EH (cell line): Measurements from ENCODE around the gene GRM7.

Source experiments
- DNase-seq: peaks from one replicate; pipeline ENCODE4 v3.0.0-alpha.2; 2015; ENCODE audit warnings: low read depth

Gene GRM7

DNA sequence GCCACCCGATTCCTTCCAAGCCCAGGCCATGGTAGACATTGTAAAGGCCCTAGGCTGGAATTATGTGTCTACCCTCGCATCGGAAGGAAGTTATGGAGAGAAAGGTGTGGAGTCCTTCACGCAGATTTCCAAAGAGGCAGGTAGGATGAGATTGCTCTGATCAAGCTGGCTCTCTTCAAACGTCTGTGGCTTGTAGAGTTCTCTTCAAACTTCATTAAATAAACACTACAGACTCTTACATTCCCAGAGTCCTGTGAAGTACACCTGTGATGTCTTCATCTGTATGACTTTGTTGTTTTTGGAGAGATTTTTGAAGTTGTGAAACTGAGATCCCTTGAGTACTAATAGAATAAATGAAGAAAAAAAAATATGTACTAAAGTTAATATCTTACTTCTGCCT is 285.6 kb downstream of the GRM7 start:
- DNase-seq: no peak

DNA sequence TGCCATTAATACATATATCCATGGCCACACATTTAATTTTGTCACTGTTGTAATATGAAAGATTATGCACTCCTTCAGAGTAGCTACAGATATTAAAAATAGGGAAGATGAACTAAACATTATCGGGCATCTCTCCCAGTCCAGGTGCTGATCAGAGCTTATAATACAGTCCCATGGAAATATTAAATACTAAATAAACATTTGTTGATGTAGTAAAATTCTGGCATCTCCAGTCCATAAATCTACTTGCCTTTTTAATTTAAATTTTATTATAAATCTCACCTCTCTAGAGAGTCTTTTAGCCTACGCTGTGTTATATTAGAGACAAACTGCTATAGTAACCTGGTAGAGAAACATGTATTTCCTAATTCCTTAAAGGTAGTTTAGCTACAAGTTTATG is 297.6 kb downstream of the GRM7 start:
- DNase-seq: no peak

DNA sequence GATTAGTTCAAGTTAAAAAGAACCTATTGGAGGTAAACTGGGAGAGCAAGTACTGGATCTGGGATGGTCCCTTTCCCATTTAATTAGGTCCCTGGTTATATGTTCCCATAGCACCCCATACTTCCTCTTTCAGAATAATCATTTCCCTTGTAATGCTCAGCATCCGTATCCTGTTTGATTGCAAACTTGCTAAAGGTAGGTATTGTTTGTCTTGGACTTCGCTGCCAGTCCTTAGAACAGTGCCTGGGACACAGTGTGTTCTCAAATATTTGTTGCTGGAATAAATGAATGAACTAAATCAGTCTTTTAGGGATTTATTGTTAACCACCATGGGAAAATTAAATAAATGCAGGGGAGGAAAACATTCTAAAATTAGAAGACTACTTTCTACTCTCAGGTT is 299.8 kb downstream of the GRM7 start:
- no peak for DNase-seq

DNA sequence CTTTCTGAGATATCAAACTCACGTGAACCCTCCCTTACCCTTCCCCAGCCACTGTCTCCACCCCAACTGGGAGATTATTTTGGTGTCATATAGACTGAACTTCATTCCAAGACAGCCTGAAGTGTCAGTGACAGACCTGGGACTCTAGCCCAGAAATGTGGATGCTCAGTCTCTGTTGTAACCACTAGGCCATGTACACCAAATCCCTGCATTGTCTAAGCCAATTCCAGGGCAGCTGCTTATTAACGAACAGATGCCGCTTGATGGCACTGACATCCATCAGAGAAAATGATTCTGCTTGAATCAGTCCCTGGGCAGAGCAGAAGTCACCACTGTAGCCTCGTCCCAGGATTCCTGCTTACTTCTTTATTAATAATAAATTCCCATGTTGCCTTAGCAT is 305.5 kb downstream of the GRM7 start:
- no peak for DNase-seq

DNA sequence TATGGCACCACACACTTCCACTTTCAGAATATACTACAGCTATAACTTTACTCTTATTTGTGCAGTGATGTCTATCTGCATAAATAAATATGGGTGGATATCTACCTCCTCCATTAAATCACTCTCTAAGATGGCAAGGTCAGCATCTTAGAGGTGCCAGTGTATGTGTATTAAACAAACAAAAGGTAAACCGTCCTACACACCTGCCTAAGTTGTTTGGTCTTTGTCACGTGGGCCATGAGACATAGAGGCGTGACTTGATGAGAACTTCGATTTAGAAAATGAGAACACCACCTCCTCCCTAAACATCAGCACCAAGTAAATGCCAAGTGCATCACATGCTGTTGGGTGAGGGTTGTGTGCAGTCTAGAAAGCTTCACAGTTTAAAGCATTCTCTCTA is 310.6 kb downstream of the GRM7 start:
- DNase-seq: no peak

DNA sequence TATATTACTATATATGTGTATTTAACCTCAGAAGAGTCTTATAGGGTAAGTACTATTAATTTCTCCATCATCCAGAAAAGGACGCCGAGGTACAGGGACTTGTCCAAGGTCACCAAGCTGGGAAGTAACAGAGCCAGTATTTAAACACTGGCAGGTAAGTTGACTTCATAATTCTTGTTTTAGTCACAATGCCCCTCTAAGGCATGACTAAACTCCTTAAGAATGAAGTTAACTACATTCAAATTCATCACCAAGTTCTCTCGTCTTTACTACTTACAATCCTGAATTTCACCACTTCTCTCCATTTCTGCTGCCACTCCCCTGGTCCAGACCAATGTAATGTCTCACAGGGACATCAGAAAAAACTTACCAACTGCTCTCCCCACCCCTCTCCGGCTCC is 312.1 kb downstream of the GRM7 start:
- no peak for DNase-seq

DNA sequence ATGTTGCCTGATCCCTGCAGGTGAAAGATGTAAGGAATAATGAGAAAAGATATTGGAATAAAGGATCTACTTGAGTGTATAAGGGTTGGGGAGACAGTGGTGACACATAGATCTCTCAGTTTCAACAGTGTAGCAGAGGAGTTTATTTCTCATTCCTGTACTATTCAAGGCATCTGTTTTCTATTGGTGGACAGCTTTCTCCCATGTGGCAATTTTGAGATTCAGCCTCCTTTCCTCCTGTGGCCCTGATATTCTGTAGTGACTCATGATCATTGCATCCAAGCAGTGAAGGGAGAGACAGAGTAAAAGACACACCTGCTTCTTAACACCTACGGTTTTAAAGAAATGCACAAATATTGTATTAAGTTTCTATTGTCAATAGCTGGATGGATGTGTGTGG is 327.6 kb downstream of the GRM7 start:
- no peak for DNase-seq

DNA sequence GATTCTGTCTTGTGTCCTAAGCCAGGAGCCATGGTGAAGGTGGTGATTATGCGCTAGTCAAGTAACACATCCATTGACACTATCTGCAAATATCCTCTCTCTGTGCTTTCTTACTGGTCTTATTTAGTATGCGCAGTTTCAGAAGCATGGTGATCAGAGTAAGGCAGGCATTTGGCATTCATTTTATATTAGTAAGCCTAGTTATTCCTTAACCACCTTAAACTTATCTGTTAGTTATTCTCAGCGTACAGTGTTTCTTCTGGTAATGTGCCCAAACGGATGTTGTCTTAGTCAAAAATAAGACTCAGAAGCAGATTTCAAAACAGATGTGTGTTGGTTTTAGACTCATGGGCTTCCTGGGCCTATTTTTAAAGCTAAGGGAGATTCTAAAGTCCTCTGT is 329.2 kb downstream of the GRM7 start:
- no peak for DNase-seq

DNA sequence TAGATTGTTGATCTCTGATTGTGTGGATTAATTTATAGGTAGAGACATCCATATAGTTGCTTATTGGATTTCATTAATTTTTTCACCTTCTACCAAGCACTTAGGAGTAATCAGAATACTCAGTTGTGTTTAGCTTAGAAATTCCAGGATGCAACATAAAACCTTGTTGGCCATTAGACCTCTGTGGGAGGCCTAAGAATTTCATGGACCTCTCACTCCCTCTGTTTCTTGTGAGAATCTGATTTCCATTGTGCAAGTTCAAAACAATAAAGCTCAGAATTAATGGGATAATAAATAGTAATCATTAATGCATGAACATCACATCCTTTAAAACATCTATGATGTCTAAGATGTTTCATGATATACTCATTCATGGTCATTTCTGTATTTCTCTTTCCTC is 332.4 kb downstream of the GRM7 start:
- no peak for DNase-seq

DNA sequence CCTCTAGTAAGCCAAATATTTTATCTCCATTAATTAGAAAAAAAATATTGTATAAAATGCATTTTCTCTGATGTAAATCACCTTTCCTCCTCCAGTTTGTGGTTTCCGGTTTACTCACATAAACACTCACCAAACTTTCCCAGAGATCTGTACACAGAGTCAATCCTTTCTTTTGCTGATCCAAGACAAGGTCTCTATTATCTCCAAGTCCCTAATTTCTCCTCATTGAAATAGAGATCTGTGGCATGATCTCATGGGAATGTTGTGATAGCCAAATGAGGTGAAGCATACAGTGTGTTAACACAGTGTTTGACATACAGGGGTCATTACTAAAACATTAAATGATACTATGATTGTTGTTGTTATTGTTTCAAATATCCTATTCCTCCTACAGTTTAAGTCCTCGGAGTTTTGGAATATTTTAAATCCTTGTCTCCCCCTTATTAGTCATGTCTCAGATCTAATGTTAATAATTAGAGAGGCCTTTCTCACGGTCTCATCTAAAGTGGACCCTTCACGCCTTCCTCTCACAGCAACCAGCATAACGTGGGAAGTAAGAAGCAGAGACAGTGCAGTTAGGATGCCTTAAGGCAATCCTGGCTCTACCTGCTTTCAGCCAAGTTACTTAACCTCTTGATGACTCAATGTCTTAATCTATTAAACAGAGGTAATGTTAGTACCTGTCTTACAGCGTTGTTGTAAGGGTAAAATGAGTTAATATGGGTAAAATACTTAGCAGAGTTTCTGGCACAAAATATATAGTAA is 333.3 kb downstream of the GRM7 start:
- DNase-seq: no peak

DNA sequence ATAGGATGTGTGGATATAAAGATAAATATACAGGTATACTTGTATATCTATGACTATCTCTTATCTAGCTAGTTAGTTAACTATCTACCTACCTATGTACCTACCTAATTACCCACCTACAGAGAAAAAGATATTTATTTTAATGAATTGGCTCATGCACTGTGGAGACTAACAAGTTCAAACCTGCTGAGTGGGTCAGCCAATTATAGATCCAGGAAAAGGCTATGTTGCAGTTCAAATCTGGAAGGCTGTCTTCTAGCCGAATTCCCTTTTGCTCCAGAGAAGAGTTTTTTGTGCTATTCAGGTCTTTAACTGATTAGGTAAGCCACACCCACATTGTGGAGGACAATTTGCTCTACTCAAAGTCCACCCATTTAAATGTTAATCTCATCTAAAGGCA is 335.0 kb downstream of the GRM7 start:
- DNase-seq: no peak

DNA sequence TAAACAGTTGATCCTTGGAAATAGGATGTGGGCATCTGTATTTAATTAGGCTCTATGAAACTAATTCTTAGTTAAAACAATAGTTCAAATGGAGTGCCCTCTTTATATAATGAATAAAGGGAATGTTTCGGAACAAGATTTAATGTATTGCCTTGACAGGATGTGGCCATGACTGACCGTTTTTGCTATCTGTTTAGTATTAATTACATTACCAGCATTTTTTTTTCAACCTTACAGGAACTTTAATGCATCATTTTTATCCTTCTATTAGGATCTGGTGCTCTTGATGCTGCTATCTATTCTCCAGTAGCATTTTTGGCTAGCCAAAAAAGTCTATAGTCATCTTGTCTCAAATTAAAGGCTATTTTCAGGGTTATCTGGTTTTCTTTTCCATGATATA is 340.9 kb downstream of the GRM7 start:
- DNase-seq: no peak

DNA sequence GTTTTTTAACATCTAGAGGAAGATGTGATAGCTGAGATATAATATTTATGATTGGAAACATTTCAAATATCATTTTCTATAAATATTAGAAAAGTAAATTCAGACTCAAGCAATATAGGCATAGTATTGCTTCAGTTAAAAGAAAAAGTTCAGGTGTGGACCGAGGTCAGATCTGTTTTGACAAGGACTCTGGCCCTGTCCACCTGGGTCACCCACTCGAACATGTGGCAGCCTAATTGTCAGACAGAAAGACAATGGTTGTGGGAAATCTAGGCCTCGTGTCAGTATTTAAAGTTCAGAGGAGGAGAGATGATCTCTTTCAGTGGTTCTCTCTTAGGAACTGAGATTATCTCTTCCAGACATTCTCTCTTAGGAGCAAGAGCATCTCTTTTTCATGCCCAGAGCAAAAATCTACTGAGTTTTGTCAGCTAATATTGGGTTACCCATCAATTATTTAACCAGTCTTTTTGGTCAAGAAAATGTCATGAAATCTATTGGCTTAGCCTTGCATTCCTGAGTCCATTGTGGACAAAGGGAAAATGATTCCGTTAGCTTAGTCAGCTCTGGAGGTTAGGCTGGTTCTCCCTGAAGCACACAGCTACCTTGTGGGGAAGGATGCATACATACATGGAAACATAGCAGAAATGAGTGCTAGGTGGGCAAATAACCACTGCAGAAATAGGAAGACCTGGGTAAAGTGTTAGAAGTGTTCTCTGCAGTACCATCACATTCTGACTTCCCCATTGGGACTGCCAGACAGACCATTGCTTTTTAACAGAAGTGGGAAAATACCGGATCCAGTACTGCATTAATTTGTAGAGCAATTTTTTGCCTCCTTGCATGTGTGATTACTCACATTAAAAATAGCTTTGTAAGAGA is 343.3 kb downstream of the GRM7 start:
- no peak for DNase-seq

DNA sequence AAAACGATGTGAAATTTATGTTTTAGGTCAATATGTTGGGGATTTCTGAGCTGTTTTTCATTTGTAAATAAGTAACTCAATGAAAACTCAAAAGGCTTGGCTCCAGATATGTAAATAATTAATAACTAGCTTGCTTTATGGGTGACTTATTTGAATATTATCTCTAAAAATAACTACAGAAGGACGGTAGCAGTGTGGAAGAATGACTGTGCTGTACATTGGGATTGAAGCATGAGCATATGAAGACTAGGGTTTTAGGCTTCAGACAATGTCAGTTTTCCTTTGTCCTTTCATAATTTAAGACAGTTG is 343.9 kb downstream of the GRM7 start:
- DNase-seq: no peak

DNA sequence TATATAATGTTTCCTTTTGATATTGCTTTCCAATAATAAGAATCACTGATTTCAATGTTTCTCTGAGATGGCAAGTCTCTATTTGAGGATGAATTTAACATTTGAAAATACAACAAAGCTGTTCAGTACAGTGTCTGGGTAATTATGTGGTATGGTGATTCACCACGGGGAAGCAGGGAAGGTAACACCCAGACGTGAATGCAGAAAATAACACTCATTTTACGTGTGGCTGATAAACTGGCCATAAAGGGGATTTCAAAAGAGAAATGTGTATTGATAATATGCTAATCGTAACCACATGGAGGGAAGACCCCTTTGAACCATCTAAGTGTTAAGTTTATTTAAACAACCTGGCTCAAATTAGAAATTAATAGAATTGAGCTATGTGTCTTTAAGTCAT is 344.6 kb downstream of the GRM7 start:
- no peak for DNase-seq

DNA sequence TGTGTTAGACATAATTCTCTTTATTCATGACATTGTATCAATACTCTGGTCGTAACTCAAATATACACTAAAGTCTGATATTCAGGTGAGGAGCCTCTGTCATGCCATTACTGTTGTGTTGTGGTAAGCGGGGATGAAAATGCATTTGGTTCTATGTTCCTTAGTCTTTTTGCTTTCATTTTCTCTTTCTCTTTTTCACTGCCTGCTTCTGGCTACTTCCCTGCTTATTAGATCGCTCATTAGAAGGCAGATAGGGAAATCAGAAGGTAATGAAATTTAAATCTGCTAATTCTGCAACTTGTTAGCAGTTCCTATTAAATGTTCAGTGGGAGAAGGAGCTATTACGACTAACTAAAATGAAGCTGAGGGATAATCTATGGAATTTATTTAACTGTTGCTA is 345.0 kb downstream of the GRM7 start:
- DNase-seq: no peak

DNA sequence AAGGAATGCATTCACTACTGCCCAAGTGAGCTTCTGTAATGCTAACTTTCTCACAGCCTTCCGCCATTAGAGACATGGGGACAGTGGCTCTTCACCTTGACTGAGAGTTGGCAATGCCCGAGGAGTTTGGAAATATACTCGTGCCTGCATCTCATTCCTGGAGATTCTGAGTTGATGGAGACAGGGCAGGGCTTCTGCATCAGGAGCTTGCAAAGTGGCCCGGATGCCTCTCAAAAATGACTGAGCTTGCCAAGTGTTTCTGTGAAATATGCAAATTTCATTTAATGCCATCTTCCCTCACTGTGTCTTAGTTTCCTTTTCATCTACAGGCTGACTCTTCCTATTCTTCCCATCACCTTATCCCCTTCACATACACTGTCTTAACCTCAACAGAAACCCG is 346.2 kb downstream of the GRM7 start:
- no peak for DNase-seq

DNA sequence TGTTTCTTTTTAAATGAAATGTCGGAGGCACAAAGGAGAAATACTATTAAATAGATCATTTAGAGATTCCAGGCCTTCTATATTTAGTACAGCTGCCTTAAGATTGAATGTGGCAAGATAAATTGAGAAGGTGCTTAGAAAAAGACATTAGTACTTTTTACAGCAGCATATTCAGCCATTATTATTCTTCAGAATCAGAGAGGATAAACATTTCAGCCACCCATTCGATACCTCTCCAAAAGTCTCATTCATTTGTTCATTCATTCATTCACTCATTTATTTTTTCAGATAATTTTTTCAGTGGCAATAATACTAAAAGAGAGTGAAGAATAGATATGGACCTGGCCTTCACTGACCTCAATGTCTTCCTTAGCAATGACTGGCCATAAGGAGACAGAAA is 347.0 kb downstream of the GRM7 start:
- no peak for DNase-seq

DNA sequence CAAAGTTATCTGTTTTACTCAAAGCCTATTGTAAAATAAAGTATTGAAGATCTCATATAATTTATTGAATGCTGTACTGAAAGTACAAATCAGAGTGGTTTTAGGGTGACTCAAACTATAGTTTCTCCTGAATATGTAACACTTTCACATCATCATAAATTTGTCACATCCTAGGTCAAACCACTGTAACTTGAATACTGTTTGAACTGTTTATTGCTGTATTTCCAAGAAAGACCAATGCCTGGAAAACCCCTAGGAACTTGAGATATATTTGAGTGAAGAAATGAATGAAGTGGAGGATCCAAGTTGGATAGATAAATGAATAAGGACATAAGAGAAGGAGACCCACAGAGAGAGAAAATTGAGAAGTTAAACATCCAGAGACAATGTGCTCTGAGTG is 348.2 kb downstream of the GRM7 start:
- DNase-seq: no peak

DNA sequence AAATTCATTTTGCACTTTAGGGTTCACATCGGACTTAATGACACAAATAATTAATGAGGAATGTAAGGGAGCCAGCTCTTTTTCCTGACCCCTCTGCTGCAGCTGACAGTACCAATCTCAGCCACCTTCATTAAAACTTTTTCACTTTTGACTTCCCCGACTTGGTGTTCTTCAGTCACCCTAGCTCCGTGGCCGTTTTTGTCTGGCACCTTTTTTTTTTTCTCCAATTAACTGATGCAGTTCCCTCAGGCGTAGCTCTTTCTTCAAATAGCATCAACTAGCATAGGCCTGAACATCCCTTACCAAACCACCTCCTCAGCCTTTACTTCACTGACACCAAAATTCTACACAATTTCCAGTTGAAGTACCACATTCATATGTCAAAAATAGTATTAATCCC is 350.8 kb downstream of the GRM7 start:
- DNase-seq: no peak

DNA sequence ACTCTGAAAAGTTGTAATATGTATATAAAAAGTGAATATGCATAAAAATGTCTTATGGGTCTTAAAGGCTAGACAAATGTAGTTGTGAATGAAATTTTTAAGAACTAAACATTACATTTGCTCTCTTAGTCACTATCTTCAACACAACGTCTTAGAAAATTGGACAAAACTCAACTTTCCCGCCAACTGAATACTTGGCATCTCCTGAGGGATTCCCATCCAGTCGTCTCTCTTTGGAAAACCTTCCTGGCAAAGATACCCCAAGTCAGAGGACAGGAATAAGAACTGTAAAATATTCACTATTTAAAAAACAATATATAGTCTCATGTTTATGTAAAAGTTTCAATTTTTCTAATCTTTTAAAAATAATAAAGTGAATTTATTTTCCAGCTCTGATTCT is 354.8 kb downstream of the GRM7 start:
- no peak for DNase-seq

DNA sequence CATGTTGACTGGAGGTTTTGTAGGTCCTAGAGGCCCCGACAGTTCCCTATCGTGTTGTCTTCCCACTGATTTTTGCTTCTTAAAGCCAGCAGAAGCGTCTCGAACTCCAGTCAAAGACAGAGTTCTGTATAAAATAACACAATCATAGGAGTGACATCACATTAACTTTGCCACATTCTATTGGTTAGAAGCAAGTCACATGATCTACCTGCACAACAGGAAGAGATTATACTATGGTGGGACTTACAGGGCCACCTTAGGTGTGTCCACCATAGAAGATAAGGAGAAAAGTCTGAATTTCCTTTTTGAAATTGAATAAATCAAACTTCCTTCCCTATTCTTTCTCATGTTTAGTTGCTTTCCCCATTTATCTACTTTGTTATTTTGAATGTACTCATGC is 365.5 kb downstream of the GRM7 start:
- DNase-seq: no peak

DNA sequence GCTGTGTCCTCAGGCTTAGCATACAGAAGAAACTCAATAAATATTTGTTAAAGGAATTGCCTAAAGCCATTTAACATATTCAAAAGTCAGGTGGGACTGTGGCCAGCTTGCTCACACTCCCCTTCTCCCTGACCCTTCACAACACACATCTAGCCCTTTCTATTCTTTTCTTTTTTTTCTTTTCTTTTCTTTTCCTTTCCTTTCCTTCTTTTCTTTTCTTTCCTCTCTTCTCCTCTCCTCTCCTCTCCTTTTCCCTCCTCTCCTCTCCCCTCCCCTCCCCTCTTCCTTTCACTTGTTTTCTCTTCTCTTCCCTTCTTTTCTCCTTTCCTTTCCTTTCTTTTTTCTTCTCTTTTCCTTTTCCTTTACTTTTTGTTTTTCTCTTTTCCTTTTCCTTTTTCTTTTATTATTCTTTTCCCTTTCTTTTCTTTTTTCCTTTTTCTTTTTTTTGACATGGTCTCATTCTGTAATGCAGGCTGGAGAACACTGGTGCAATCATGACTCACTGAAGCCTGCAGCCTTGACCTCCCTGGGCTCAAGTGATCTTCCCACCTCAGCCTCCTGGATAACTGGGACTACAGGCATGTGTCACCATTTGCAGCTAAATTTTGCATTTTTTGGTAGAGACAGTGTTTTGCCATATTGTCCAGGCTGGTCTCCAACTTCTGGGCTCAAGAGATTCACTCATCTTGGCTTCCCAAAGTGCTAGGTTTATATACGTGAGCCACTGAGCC is 377.8 kb downstream of the GRM7 start:
- DNase-seq: no peak
